HG03196 (cell line): ENCODE results near the gene HBA1.
"Not testable (repeated sequence)": the region's sequence is repeated elsewhere in the genome, so short reads cannot be mapped to it uniquely, and the experiment has no call there.

Experiments used
- ATAC-seq: cut with Tn5 transposase; IDR thresholded peaks from one replicate; pipeline ENCODE4 v1.9.1; 2021; ENCODE audit not compliant: unreplicated experiment

Gene HBA1

GRCh38 chr16:193441-193840 is 17.0 kb downstream of the HBA1 start:
- no peak for ATAC-seq

- ATAC-seq: no peak
These were observed 18.0 kb downstream of the HBA1 start for GRCh38 chr16:194516-194915.

GRCh38 chr16:200388-200787 is 23.9 kb downstream of the HBA1 start:
- ATAC-seq: no peak

GRCh38 chr16:203246-203645 is 26.8 kb downstream of the HBA1 start:
- ATAC-seq: no peak

DNA sequence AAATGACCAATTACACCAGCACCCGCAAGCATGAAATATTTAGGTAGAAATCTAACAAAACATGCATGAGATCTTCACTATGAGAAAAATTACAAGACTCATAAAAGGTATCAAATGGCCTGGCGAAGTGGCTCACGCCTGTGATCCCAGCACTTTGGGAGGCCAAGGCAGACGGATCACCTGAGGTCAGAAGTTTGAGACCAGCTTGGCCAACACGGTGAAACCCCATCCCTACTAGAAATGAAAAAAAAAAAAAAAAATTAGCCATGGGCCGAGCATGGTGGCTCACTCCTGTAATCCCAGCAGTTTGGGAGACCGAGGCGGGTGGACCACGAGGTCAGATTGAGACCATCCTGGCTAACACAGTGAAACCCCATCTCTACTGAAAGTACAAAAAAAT is 27.6 kb downstream of the HBA1 start:
- ATAC-seq: not testable (repeated sequence)

GRCh38 chr16:209359-209758 is 32.9 kb downstream of the HBA1 start:
- ATAC-seq: not testable (repeated sequence)

- ATAC-seq: not testable (repeated sequence)
These were observed 35.2 kb downstream of the HBA1 start for GRCh38 chr16:211631-212180.

GRCh38 chr16:212999-213398 is 36.5 kb downstream of the HBA1 start:
- ATAC-seq: no peak

DNA sequence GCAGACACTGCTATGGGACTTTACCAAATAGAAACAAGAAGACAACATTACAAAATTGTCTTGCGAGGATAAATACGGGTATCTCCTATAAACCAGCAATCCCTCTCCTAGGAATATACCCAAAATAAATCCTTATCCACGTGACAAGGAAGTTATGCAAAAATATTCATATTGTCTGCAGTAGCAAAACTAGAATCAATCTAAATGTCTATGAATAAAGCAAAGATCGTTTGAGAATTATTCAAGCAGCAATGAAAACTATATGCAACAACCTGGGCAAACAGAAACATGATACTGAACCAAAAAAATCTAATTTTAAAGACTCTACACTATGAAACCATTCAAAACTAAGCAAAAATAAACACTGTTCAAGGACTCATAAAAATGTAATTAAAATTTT is 43.5 kb downstream of the HBA1 start:
- ATAC-seq: no peak
